GM18505 (cell line): ENCODE data around the gene RPL39.
A peak's percentile ranks its signal among the peaks of the same experiment; 100 is the strongest.
"Not testable (repeated sequence)": the region's sequence is repeated elsewhere in the genome, so short reads cannot be mapped to it uniquely, and the experiment has no call there.

ENCODE experiments used
- ATAC-seq: cut with Tn5 transposase; IDR thresholded peaks from one replicate; pipeline ENCODE4 v1.9.1; 2021; ENCODE audit not compliant: unreplicated experiment
- POLR2A ChIP-seq: IDR thresholded peaks from 4 replicates; pipeline ENCODE4 v1.6.1; 2011; ENCODE audit warnings: borderline replicate concordance; ENCODE audit not compliant: insufficient read depth, insufficient read length; ENCODE audit errors: extremely low read depth

The RPL39 gene

GRCh38 chrX:119757979-119758730 is 33.3 kb downstream of the RPL39 start, which contains the start of gene SOWAHD:
Gene SOWAHD (plus strand): TSS chrX:119758588. CDS start chrX:119758668, 80 bp downstream.
- ATAC-seq: no peak
- no peak for TF ChIP-seq POLR2A

- no peak for ATAC-seq
Measured at GRCh38 chrX:119757646-119757978, 33.8 kb downstream of the RPL39 start.

GRCh38 chrX:119756926-119757635 is 34.3 kb downstream of the RPL39 start:
- TF ChIP-seq POLR2A: no peak
- ATAC-seq: no peak

More at GRCh38 chrX:119757646-119757978, 33.8 kb downstream of the RPL39 start:
- TF ChIP-seq POLR2A: no peak

- peak; percentile 72 for ATAC-seq
- no peak for TF ChIP-seq POLR2A
Measured at GRCh38 chrX:119755981-119756533, 35.4 kb downstream of the RPL39 start.

GRCh38 chrX:119753639-119754257 is 37.7 kb downstream of the RPL39 start:
- ATAC-seq: no peak
- no peak for TF ChIP-seq POLR2A

- TF ChIP-seq POLR2A: no peak
- ATAC-seq: no peak
Measured at GRCh38 chrX:119753001-119753400, 38.4 kb downstream of the RPL39 start.

GRCh38 chrX:119750751-119751150 is 40.7 kb downstream of the RPL39 start:
- not testable (repeated sequence) for ATAC-seq

GRCh38 chrX:119750131-119750530 is 41.3 kb downstream of the RPL39 start:
- ATAC-seq: not testable (repeated sequence)

GRCh38 chrX:119745283-119745848 is 46.1 kb downstream of the RPL39 start:
- no peak for ATAC-seq
- TF ChIP-seq POLR2A: no peak

GRCh38 chrX:119738742-119739141 is 52.7 kb downstream of the RPL39 start:
- no peak for ATAC-seq
- TF ChIP-seq POLR2A: no peak
